OCI-LY7 (cell line): Measurements from ENCODE around the gene CYB561D1. TPM values are rescaled to one million over a fixed set of nuclear protein-coding genes. Genes with fewer than 3 reads are reported as not detected.
A peak's percentile ranks its signal among the peaks of the same experiment; 100 is the strongest.

Experiments
- BruUV-seq: library from RNA; stranded (reverse); fragments of 400-500 nt; replicated peaks from 2 replicates; lab custom pipeline; 2021; lab: Mats Ljungman, UMichigan
- CTCF ChIA-PET: fragments of 300-600 bp; sonication (Branson Sonifier 250); formaldehyde crosslinking; loops from one replicate; lab custom pipeline; 2022; ENCODE audit warnings: antibody characterized with exemption; ENCODE audit not compliant: unreplicated experiment; lab: Charles Lee
- POLR2A ChIA-PET: fragments of 300-600 bp; sonication (Branson Sonifier 250); formaldehyde crosslinking; loops from one replicate; lab custom pipeline; 2022; ENCODE audit warnings: antibody characterized with exemption; lab: Charles Lee
- DNase-seq: peaks from one replicate; pipeline ENCODE4 v3.0.0-alpha.2; 2015; ENCODE audit warnings: low spot score
- H2AFZ ChIP-seq: fragments of 200-600 bp; sonication (generic), shearing (Covaris generic); 2 replicates; pipeline ENCODE4 v1.6.1; 2014; ENCODE audit warnings: mild to moderate bottlenecking, antibody characterized with exemption, low read length, moderate library complexity
- H3K27ac ChIP-seq: fragments of 200-600 bp; sonication (generic); 2 replicates; pipeline ENCODE4 v1.5.1; 2014; ENCODE audit warnings: mixed run types, low read depth, mild to moderate bottlenecking, moderate library complexity, low read length, inconsistent platforms; ENCODE audit not compliant: poor library complexity, severe bottlenecking
- H3K36me3 ChIP-seq: fragments of 200-600 bp; sonication (generic); 2 replicates; pipeline ENCODE4 v1.6.1; 2014; ENCODE audit warnings: mild to moderate bottlenecking, antibody characterized with exemption, low read length, moderate library complexity, mixed read lengths; ENCODE audit not compliant: insufficient read depth
- H3K4me1 ChIP-seq: fragments of 200-600 bp; sonication (generic); 2 replicates; pipeline ENCODE4 v1.5.1; 2014; ENCODE audit warnings: mild to moderate bottlenecking, low read length; ENCODE audit not compliant: insufficient read depth, poor library complexity, severe bottlenecking
- H3K4me2 ChIP-seq: fragments of 200-600 bp; sonication (generic); 2 replicates; pipeline ENCODE4 v1.6.1; 2014; ENCODE audit warnings: mild to moderate bottlenecking, low read length
- H3K4me3 ChIP-seq: fragments of 200-600 bp; sonication (generic); 2 replicates; pipeline ENCODE4 v1.5.1; 2014; ENCODE audit warnings: mild to moderate bottlenecking, low read depth, low read length; ENCODE audit not compliant: poor library complexity, severe bottlenecking
- H3K79me2 ChIP-seq: fragments of 200-600 bp; sonication (generic); 2 replicates; pipeline ENCODE4 v1.6.1; 2016; ENCODE audit warnings: low read depth, mild to moderate bottlenecking, low read length, moderate library complexity, mixed read lengths; ENCODE audit not compliant: insufficient read depth
- H3K9me2 ChIP-seq: fragments of 200-600 bp; sonication (generic); 2 replicates; pipeline ENCODE4 v1.6.1; 2016; ENCODE audit warnings: mild to moderate bottlenecking, low read length, mixed read lengths; ENCODE audit not compliant: insufficient read depth
- H3K9me3 ChIP-seq: fragments of 200-600 bp; sonication (generic); 2 replicates; pipeline ENCODE4 v1.6.1; 2014; ENCODE audit warnings: mild to moderate bottlenecking, mixed run types, low read length, mixed read lengths
- H4K20me1 ChIP-seq: fragments of 200-600 bp; sonication (generic); 2 replicates; pipeline ENCODE4 v1.6.1; 2014; ENCODE audit warnings: mild to moderate bottlenecking, antibody characterized with exemption, low read length, moderate library complexity, mixed read lengths; ENCODE audit not compliant: insufficient read depth
- CTCF ChIP-seq: fragments of 200-600 bp; sonication (generic); conservative IDR thresholded peaks from 2 replicates; pipeline ENCODE4 v1.5.1; 2014; ENCODE audit warnings: mild to moderate bottlenecking, antibody characterized with exemption, low read length, moderate library complexity, mixed read lengths
- EZH2phosphoT487 ChIP-seq: fragments of 200-600 bp; sonication (generic); IDR thresholded peaks from 2 replicates; pipeline ENCODE4 v1.6.1; 2018; ENCODE audit warnings: low read depth, borderline replicate concordance, mild to moderate bottlenecking, mixed run types, antibody characterized with exemption, low read length, moderate library complexity, mixed read lengths
- intact Hi-C: fragments of 100-400 bp; cut with micrococcal nuclease; formaldehyde crosslinking; loops from one replicate; pipeline ENCODE4 v1.10.0; 2022; ENCODE audit not compliant: unreplicated experiment
- total RNA-seq, 2 experiments: library from RNA; depleted of rRNA in 1 of 2; stranded (reverse); fragments of >200 nt in 1 of 2; shearing (Covaris generic) in 1 of 2; gene quantifications; 2 replicates each; pipeline ENCODE4 v1.2.3, GENCODE V29; 2014 to 2022

Gene CYB561D1
- total RNA-seq, 2 experiments from 2014 or later: 6.2 to 10.5 TPM

- no TSS peak for BruUV-seq
- H3K4me3 ChIP-seq: peak overlapping the region; percentile 58
- CTCF ChIA-PET: interaction anchor here (0.5 to 2.2 kb wide), 15 partner anchors 12 to 1075 kb away, joined by 3 to 35 read pairs (median 4); partner anchors contain the start of genes AMIGO1, CYB561D1 and GNAI3
- peak overlapping the region; percentile 95 for H3K4me2 ChIP-seq
- H3K4me1 ChIP-seq: peaks cover 6% of the 10 kb centered on the region
- no peaks in the 10 kb centered on the region for H3K79me2 ChIP-seq
- intact Hi-C loops: loop anchor here (1.0 to 2.0 kb wide), 8 partner anchors 34 to 331 kb away; partner anchors contain the start of genes CYB561D1 and PSMA5
- H3K27ac ChIP-seq: peak overlapping the region; percentile 32
- no peaks in the 10 kb centered on the region for H4K20me1 ChIP-seq
- TF ChIP-seq EZH2phosphoT487 (no peak), CTCF (peak; percentile 79)
- H3K9me2 ChIP-seq: no peaks in the 10 kb centered on the region
- H2AFZ ChIP-seq: peak overlapping the region; percentile 100
- POLR2A ChIA-PET: interaction anchor here (0.6 to 1.3 kb wide), 12 partner anchors 9 to 134 kb away, joined by 3 to 5 read pairs (median 3); partner anchors contain the start of genes ATXN7L2, CYB561D1, PSMA5 and SORT1
- peak; percentile 85 for DNase-seq
- H3K36me3 ChIP-seq: no peaks in the 10 kb centered on the region
- H3K9me3 ChIP-seq: no peaks in the 10 kb centered on the region
Measured at GRCh38 chr1:109532365-109533136, 38.7 kb downstream of the CYB561D1 start.

GRCh38 chr1:109534307-109534858, 40.5 kb downstream of the CYB561D1 start:
- no peaks in the 10 kb centered on the region for H3K9me2 ChIP-seq
- no peak overlapping the region for H3K4me2 ChIP-seq
- DNase-seq: no peak
- H3K4me1 ChIP-seq: peaks cover 6% of the 10 kb centered on the region
- H3K27ac ChIP-seq: no peak overlapping the region
- H3K36me3 ChIP-seq: no peaks in the 10 kb centered on the region
- no peak for TF ChIP-seq EZH2phosphoT487
- 0 out of 2 replicates have a peak, but pooled peaks have one; percentile 15 for TF ChIP-seq CTCF
- intact Hi-C loops: no loop called here
- no TSS peak for BruUV-seq
- ChIA-PET POLR2A (interaction anchor here (0.7 kb wide), 1 partner anchor 638 kb away, joined by 4 read pairs; no protein-coding TSS in a partner anchor), CTCF (interaction anchor here (0.8 kb wide), 1 partner anchor 42 kb away, joined by 3 read pairs; no protein-coding TSS in a partner anchor)
- no peaks in the 10 kb centered on the region for H4K20me1 ChIP-seq
- H3K4me3 ChIP-seq: no peak overlapping the region
- no peaks in the 10 kb centered on the region for H3K79me2 ChIP-seq
- no peak overlapping the region for H2AFZ ChIP-seq
- no peaks in the 10 kb centered on the region for H3K9me3 ChIP-seq
